Hippocampal formation (tissue), 2 donors: Measurements from ENCODE around the gene SGIP1.
A peak's percentile ranks its signal among the peaks of the same experiment; 100 is the strongest.

ENCODE experiments used
- DNase-seq, 2 donors: peaks; one replicate each; lab custom pipeline; 2025; lab: John Stamatoyannopoulos, UW

The SGIP1 gene, protein sequence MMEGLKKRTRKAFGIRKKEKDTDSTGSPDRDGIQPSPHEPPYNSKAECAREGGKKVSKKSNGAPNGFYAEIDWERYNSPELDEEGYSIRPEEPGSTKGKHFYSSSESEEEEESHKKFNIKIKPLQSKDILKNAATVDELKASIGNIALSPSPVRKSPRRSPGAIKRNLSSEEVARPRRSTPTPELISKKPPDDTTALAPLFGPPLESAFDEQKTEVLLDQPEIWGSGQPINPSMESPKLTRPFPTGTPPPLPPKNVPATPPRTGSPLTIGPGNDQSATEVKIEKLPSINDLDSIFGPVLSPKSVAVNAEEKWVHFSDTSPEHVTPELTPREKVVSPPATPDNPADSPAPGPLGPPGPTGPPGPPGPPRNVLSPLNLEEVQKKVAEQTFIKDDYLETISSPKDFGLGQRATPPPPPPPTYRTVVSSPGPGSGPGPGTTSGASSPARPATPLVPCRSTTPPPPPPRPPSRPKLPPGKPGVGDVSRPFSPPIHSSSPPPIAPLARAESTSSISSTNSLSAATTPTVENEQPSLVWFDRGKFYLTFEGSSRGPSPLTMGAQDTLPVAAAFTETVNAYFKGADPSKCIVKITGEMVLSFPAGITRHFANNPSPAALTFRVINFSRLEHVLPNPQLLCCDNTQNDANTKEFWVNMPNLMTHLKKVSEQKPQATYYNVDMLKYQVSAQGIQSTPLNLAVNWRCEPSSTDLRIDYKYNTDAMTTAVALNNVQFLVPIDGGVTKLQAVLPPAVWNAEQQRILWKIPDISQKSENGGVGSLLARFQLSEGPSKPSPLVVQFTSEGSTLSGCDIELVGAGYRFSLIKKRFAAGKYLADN

DNA sequence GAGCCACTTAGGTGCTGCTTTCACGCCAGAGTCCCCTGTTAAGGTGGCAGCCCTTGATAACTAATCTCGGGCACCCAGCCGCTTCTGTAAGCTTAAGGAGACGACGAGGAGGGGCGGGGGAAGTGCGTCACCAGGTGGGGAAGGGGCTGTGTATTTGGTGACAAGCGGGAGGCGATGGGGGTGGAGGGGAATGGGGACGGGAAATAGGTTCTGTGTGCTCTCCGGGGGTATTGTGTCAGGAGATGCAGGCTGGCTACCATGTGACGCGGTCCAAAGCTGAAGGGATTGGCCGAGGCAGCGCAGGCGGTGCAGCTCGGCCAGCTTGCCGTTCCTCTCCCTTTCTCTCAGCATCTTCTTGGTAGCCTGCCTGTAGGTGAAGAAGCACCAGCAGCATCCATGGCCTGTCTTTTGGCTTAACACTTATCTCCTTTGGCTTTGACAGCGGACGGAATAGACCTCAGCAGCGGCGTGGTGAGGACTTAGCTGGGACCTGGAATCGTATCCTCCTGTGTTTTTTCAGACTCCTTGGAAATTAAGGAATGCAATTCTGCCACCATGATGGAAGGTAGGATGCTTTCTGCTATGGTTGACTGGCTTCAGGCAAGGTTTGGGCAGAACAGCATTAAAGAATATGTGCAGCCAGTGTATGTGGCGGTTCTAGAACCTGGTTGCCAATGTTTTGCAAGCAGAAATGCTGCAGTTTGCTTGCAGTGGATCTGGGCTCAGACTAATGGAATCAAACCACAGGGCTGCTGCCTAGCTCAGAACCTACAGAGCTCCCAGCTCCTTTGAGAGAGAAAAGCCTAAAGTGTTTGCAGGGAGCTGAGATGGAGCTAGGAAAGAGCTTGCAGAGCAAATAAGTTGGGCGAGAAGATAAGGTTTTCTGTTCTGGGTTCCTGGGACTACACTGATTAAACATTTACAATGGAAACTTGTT, at the start of gene SGIP1:
Gene SGIP1 (plus strand): TSS at position 350 of the 937 bp plus-strand sequence. CDS start 206 bp downstream, at position 556.
- peak; percentile 81 to 82 for DNase-seq

DNA sequence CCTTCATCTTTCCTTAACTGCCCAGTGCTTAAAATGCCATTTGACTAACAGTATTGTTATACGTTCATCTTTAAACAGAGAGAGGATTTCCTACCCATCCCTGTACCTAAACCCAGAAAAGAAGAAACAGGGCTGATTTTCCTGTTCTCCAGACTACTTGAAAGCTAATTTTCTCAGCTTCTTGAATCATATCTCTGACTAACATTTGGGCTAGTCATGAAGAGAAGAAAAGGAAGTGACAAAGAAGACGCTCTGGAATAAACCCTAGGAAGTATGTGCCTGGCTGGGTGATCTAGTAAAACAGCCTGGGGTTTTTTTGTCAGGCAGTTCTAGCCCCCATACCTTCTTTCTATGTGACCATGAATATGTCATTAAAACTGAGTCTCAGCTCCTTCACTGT, 44.8 kb upstream of the SGIP1 start:
- DNase-seq: no peak

DNA sequence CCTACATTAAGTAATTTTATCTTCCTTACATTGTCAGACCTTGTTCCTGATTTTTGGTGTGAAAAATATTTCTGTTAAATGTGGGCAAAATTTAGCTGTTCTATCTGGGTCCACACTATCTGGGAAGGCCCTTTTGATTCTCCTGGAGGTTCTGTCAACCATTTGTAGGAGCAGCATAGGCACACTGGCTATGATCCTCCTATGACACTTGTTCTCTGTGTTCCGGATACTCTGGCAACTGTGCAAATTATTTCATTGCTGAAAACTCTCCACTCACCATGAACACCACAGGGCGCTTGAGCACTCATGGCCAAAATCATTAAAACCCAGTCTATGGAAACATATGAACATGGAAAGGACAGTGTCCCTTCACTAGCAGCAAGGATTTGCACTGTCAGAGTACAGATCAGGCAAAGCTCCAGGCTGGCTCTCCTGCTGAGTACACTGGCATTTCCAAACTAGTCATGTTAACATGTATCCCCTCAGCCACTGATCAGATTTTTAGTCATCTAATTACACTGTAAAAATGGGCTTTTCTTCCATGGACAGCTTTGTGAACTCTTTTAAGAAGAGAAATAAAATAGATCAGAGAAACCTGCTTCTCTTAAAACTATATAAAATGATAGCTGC, 43.9 kb upstream of the SGIP1 start:
- DNase-seq: no peak

DNA sequence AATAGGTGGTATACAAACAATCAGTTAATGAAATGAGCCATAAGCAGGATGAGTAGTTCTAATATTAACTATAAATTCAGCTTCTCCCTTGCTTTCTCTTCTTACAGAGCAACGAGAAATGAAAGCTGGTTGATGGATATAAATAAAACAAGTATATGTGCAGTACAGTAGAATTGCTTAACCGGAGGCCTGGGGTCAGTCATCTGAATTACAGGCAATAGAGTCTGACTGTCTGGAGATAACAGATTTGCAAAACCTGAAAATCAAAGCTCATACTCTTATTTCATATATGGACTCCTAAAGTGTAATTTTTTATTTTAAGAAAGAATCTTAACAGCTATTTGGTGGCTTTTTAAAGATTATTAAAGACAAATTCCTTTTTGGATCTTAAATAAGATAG, 43.1 kb upstream of the SGIP1 start:
- DNase-seq: no peak

DNA sequence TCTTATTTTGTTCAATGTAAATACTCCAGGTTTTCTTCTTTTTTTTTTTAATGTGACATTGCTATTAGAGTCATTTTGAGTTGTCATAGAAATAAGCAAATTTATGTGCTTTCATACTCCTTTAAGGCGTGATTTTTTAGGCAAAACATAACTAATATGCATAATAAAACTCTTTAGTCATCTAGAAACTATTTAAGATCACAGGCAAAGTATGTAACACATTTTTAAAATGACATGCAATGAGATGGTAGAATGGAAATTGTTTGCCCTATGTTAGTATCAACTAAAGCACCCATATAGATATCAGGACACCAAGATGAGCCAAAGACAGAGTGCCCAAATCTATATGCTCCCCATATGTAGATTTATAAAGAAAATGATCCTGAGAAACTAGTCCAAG, 41.5 kb upstream of the SGIP1 start:
- DNase-seq: no peak

DNA sequence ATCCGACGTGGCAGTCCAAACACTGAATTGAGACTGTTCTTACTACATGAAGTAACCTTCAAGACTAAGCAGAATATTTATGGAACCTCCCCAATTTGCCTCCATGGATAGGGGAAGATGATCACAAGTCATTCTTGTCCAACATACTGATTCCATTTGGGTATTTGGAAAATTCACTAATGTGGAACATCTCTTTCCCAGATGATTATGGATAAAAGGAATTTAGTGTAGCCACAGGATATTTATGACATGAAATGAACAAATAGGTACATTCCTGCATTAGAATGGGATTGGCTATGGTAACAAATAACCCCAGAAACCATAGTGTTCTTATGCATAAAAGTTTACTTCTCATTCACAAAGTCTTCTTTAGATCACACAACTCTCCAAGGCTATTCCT, 40.2 kb upstream of the SGIP1 start:
- DNase-seq: no peak

DNA sequence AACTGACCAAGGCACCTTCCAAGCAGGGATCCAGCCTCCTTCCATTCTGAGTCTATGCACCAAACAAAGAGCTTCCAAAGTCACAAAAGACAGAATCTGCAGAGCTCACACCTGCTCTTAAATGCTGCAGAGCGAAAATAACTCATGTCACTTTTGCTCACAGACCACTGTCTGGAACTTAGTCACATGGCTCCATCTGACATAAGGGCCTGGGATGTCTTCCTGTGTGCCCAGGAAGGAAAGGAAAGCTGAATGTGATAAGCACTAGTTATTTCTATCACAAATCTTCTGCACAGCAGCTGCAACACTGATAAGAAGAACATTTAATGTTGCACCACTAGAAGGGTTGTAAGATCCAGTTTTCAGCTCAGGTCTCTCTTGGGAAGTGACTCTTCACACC, 39.5 kb upstream of the SGIP1 start:
- no peak for DNase-seq

DNA sequence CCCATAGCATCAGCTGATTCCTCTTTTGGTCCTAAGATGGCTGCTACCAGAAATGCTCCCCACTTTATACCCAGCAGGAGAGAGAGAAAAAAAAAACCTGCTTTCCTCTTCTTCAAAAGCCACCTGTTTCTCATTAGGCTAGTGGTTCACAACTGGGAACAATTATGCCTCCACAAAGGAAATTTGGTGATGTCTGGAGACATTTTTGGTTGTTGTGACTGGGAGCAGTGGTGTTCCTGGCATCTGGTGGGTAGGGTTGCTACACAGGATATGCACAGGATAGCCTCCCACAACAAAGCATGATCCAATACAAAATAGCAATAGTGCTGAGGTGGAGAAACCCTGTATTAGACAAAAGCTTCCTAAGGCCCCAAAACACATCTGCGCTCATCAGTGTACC, 38.5 kb upstream of the SGIP1 start:
- DNase-seq: no peak

DNA sequence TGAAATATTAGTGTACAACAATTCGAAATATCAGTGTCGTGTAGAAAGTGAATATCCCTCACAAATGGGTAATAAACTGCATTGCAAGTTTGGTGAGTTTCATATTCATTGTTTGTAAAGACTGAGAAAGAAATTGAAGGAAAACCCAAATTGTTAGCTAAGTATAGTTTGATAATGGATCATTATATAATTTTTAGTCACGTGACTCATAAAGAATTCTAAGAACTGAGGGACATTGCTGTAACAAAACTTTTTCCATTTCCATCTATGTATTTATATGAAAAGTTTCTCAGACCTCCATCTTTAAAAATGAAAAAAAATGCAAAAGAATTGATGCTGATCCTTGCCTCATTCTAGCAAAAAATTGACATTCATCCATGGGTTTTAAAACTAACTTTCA, 36.0 kb upstream of the SGIP1 start:
- DNase-seq: no peak

DNA sequence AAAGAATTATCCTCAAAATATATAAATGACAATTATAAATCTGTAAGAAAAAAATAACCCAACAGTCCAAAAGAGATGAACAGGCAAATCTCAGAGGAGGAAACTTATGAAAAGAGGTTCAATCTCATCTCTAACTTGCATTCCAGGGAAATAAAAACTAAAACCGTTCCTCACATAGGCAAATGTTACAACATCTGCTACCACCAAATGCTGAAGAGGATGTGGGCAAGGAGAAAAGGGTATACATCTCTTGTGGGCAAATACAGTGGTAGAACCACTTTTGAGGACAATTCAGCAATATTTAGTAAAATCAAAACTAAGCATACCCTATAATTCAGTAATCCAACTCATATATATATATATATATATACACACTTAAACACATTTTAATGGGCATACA, 33.7 kb upstream of the SGIP1 start:
- no peak for DNase-seq

DNA sequence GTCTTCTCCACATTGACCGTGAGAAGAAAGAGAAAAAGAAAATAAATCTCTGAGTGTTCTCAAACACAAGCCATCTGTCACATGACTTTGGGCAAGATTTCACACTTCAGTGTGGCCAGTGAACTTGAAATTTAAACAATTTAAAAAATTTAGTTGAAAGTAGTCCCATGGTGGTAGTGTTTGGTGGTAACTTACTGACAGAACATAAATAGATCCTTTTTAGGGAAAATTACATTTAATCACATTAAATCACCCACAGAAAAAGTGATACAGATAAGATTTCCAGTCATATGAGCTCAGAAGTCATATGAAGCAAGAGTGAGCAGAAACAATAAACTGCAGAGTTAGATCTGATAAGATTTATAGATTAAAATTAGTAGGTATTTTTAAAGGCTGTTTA, 31.9 kb upstream of the SGIP1 start:
- no peak for DNase-seq

DNA sequence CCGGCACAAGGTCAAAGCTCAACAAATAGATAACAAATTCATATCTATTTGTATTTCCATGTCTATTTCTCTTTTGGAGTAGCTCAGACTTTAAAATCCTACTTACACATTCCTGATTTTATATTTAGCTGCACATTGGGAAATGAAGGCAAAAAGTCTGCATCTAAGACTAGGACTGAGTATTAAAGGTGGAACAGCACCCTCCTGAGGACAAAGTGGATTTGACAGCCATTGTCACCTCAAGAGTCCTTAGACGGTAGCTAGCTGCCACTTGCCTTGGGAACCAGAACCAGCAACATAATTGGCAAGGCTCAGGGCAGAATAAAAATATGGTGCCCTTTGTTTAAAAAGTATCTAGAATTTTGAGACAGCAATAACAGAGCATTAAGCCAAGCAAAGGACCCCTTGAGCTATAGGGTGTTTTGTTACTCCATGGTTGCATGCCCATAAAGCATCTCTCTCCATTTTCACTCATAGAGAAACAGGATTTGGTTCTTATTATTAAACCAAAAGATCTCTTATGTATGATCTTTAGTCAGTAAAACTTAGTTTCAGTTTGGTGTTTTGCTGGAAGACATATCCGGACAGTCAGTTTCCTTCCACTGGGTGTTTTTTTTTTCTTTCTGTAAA, 30.0 kb upstream of the SGIP1 start:
- peak; percentile 10 to 12 for DNase-seq

DNA sequence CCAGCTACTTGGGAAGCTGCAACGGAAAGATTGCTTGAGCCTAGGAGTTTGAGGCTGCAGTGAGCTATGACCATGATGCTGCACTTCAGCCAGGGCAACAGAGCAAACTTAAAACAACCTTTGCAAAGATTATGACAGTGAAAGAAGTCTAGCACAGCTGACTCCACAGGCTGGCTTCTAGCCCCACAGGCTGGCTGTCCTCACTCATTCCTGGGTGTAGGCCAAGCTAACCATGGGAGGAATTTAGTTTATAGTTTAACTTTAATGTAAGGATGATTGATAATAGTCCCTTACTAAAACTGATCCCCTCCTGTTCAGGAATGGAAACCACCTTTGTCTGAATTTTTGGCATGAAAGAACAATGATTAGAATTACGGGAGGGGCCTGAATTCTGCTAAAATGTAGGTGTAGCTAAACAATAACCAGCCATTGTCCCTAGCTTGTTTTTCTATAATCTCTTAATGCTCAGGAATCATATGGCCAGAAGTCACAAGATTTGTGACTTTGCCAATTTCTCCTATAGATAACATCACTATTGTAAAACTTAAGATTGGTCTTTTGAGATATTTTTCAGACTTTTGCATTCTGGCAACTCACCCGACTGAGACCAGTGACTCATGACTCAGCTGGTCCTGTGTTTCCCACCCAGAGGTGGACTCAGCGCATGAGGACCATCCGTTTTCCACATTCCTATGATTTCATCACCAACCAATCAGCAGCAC, 28.1 kb upstream of the SGIP1 start:
- DNase-seq: no peak

DNA sequence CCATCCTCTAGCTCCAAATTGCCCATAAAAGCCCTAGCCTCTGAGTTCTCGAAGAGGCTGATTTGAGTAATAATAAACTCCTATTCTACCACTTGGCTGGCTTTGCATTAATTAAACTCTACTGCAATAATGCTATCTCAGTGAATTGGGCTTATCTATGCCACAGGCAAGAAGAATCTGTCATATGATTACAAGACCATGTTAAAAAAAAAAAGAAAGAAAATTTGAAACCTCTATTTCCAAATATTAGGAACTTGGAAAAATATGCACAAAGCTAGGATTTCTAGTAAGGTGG, 27.6 kb upstream of the SGIP1 start:
- no peak for DNase-seq

DNA sequence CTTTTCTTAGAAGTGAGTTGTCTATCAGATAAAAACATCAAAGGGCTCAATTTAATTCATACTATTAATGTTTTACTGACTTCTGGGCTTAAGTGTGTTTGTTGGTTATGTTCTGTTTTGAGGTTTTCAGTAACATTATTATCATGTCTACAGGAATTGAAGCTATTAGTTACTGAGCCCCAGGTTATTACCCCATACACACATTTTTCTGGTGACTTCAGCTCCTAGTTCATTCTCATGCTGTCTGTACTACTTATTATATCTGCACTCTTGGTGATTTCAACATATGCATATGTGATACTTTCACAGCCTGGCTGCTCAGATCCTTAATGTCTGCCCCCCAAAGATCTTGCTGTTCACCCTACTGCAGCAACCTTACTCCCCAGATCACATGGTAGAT, 27.0 kb upstream of the SGIP1 start:
- DNase-seq: no peak

DNA sequence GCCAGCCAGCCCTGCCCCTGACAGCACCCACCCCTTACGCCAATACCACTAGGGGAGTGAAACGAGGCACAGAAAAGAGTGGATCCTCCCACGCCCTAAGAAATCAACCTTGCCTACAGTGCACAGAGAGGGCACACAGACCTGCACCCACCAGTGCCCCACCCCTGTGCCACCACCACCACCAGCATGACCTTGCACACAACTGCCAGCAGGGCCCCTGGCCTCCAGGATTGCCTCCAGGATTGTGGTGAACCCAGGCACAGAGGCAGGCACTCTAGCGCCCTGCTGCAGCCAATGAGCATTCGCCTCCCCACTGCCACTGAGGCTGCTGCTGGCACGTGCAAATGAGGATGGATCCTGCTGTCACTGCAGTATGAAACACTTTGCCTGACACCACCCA, 23.5 kb upstream of the SGIP1 start:
- no peak for DNase-seq

DNA sequence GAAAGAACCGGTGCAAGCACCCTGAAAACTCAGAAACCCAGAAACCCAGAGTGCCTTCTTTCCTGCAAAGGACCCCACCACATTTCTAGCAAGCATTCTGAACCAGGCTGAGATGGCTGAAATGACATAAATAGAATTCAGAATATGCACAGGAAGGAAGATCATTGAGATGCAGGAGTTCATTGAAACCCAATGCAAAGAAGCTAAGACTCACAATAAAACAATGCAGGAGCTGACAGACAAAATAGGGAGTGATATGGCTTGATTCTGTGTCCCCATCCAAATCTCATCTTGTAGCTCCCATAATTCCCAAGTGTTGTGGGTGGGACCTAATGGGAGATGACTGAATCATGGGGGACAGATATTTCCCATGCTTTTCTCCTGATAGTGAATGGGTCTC, 22.8 kb upstream of the SGIP1 start:
- no peak for DNase-seq

DNA sequence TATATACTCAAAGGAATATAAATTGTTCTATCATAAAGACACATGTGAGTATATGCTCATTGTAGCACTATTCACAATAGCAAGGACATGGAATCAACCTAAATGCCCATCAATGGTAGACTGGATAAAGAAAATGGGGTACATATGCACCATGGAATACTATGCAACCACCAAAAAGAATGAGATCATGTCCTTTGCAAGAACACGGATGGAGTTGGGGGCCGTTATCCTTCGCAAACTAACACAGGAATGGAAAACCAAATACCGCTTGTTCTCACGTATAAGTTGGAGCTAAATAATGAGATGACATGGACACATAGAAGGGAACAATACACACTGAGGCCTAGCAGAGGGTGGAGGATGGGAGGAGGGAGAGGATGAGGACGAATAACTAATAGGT, 16.0 kb upstream of the SGIP1 start:
- no peak for DNase-seq

DNA sequence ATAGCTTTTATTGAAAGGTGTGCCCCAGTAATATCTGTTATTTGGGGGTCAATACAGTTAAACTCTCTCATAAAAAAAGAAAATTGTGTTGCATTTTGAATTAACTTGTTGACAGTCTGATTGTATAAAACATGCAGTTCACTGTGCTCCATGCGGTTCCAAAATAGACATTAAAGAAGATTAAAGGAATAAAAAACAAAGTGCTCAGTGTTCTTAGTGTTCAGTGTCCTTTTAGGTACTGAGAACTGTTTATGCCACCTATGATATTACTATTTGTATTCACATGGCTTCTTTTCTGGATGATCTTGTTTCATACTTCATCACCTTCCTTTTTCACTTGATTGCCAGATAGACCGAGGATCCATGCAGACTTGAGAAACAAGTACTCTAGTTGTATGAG, 15.3 kb upstream of the SGIP1 start:
- DNase-seq: no peak

DNA sequence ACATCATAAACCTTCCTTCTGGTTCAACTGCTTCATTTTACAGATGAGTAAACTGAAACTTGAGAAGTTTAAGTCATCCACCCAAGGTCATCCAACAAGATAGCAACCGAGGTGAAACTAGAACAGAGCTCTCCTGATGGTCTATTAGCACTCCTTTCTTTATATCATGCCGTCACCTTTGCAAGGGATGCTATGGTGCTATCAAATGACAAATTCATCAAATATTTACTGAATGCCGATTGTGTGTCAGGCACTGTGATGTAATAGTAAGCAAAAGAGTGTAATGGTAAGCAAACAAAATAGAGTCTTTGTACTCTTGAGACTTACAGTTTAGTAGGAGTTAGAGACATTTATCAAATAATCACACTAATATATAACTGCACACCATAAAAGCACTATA, 14.0 kb upstream of the SGIP1 start:
- DNase-seq: no peak

DNA sequence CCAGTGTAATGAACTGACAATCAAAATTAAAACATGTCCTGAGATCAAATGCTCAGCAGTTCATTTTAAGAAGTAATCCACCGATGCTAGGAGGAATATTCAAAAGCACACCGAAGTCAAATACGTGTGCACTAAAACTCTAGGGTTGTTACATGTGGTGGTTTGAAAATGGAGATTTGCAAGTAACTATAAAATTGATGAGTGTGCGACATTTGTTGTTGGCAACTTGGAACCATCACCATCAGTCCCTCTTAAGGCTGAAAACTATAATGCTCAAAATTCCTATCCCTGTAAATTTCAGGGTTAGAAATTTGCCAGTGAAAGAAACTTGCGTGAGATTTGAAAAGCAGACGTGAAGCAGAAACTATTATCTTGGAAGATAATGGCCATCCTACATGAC, 13.3 kb upstream of the SGIP1 start:
- DNase-seq: no peak
